Caco-2 (cell line): Measurements from ENCODE around the gene NOS3. TPM values are rescaled to one million over a fixed set of nuclear protein-coding genes. Genes with fewer than 3 reads are reported as not detected.

ENCODE experiments used
- BruUV-seq: library from RNA; stranded (reverse); fragments of 400-500 nt; replicated peaks from 2 replicates; lab custom pipeline; 2021; lab: Mats Ljungman, UMichigan
- CTCF ChIA-PET: fragments of 300-600 bp; sonication (Branson Sonifier 250); formaldehyde crosslinking; loops from one replicate; lab custom pipeline; 2022; ENCODE audit warnings: antibody characterized with exemption; lab: Charles Lee
- POLR2A ChIA-PET: fragments of 300-600 bp; sonication (Branson Sonifier 250); formaldehyde crosslinking; loops from one replicate; lab custom pipeline; 2022; ENCODE audit warnings: antibody characterized with exemption; lab: Charles Lee
- DNase-seq, 2 experiments: peaks; one replicate each; pipeline versions ENCODE4 v3.0.0 to v3.0.0-alpha.2; 2020 to 2022
- H3K27me3 ChIP-seq: replicated peaks from 2 replicates; pipeline ENCODE4 v1.6.0; 2011; ENCODE audit warnings: low read length; ENCODE audit not compliant: control insufficient read depth, insufficient read depth
- H3K36me3 ChIP-seq: 2 replicates; pipeline ENCODE4 v1.5.1; 2011; ENCODE audit warnings: low read length; ENCODE audit not compliant: control insufficient read depth, insufficient read depth
- H3K4me1 ChIP-seq: fragments of 250-450 bp; sonication (Bioruptor Pico); 2 replicates; pipeline ENCODE4 v1.5.1; 2020; ENCODE audit warnings: mild to moderate bottlenecking
- H3K4me3 ChIP-seq: 2 replicates; pipeline ENCODE4 v1.5.1; 2011; ENCODE audit warnings: low read depth, mild to moderate bottlenecking, control low read depth, low read length
- H3K9me3 ChIP-seq: fragments of 250-450 bp; sonication (Bioruptor Pico); 2 replicates; pipeline ENCODE4 v1.5.1; 2020; ENCODE audit warnings: mild to moderate bottlenecking, moderate library complexity
- H3K27ac Mint-ChIP-seq: one replicate; pipeline ENCODE4 v1.8.0; 2022; ENCODE audit warnings: mixed read lengths; ENCODE audit not compliant: unreplicated experiment
- H3K27me3 Mint-ChIP-seq: one replicate; pipeline ENCODE4 v1.8.0; 2022; ENCODE audit warnings: mixed read lengths; ENCODE audit not compliant: insufficient read depth, unreplicated experiment
- H3K36me3 Mint-ChIP-seq: one replicate; pipeline ENCODE4 v1.8.0; 2022; ENCODE audit warnings: mild to moderate bottlenecking, mixed read lengths; ENCODE audit not compliant: insufficient read depth, unreplicated experiment
- H3K4me1 Mint-ChIP-seq: one replicate; pipeline ENCODE4 v1.8.0; 2022; ENCODE audit warnings: low read depth, mixed read lengths; ENCODE audit not compliant: unreplicated experiment
- H3K4me3 Mint-ChIP-seq: one replicate; pipeline ENCODE4 v1.8.0; 2022; ENCODE audit warnings: mild to moderate bottlenecking, moderate library complexity, mixed read lengths; ENCODE audit not compliant: unreplicated experiment
- H3K9me3 Mint-ChIP-seq: one replicate; pipeline ENCODE4 v1.8.0; 2022; ENCODE audit warnings: mixed read lengths; ENCODE audit not compliant: unreplicated experiment
- CTCF ChIP-seq, 2 experiments: fragments of 200-600 bp in 1 of 2; IDR thresholded peaks; 1 replicate in 1 of 2; 2 replicates in 1 of 2; pipeline versions ENCODE4 v1.5.1 to v1.8.0; 2011 to 2022; ENCODE audit warnings: antibody characterized with exemption in 1 of 2, control low read depth in 1 of 2, inconsistent platforms in 1 of 2, low read depth in 1 of 2, low read length in 1 of 2, mild to moderate bottlenecking in 1 of 2, moderate library complexity in 1 of 2; ENCODE audit not compliant: insufficient read depth in 1 of 2, severe bottlenecking in 1 of 2, unreplicated experiment in 1 of 2
- intact Hi-C: fragments of 100-400 bp; cut with micrococcal nuclease; formaldehyde crosslinking; loops from one replicate; pipeline ENCODE4 v1.10.0; 2022; ENCODE audit not compliant: unreplicated experiment
- total RNA-seq: library from RNA; stranded (reverse); gene quantifications from 2 replicates; pipeline ENCODE4 v1.2.3, GENCODE V29; 2022

Gene NOS3
- total RNA-seq, 1 experiment from 2014 or later = 1.1 TPM

GRCh38 chr7:150969475-150969874, 21.3 kb upstream of the NOS3 start:
- H3K4me3 Mint-ChIP-seq = no peak overlapping the region
- TF ChIP-seq CTCF (IDR thresholded peaks at IDR 0.05; ENCODE audit: insufficient read depth in 1 of 2, low read depth in 1 of 2, low read length in 1 of 2, severe bottlenecking in 1 of 2, unreplicated experiment in 1 of 2) = no peak
- Histone ChIP-seq H3K4me1 (peaks cover 4% of the 10 kb centered on the region; the same call in 1 of the 2 replicates), H3K9me3 (no peaks in the 10 kb centered on the region), H3K36me3 (no peaks in the 10 kb centered on the region), H3K4me3 (no peak overlapping the region), H3K27me3 (no peaks in the 10 kb centered on the region)
- DNase-seq = no peak
- CTCF ChIA-PET = interaction anchor here (0.8 to 1.6 kb wide), 4 partner anchors 14 to 59 kb away, joined by 3 to 8 read pairs (median 4); partner anchors contain the start of gene ABCB8
- H3K27ac Mint-ChIP-seq = no peak overlapping the region
- H3K27me3 Mint-ChIP-seq = peaks cover 10% of the 10 kb centered on the region
- POLR2A ChIA-PET = interaction anchor here (0.6 kb wide), 1 partner anchor 258 kb away, joined by 4 read pairs; the partner anchor contains the start of gene ABCF2
- no peaks in the 10 kb centered on the region for H3K4me1 Mint-ChIP-seq
- H3K36me3 Mint-ChIP-seq = no peaks in the 10 kb centered on the region
- no peaks in the 10 kb centered on the region for H3K9me3 Mint-ChIP-seq
- no TSS peak for BruUV-seq
- intact Hi-C loops = no loop called here

GRCh38 chr7:150970424-150970823, 20.4 kb upstream of the NOS3 start:
- BruUV-seq = no TSS peak
- H3K9me3 Mint-ChIP-seq = no peaks in the 10 kb centered on the region
- H3K27ac Mint-ChIP-seq = no peak overlapping the region
- ChIA-PET CTCF (no interaction called here), POLR2A (no interaction called here)
- no peak for DNase-seq
- no peaks in the 10 kb centered on the region for H3K36me3 Mint-ChIP-seq
- intact Hi-C loops = no loop called here
- H3K36me3 ChIP-seq = no peaks in the 10 kb centered on the region
- no peaks in the 10 kb centered on the region for H3K9me3 ChIP-seq
- H3K4me3 ChIP-seq = no peak overlapping the region
- peaks cover 3% of the 10 kb centered on the region for H3K4me1 Mint-ChIP-seq
- H3K4me1 ChIP-seq = peaks cover 6% of the 10 kb centered on the region; the same call in 1 of the 2 replicates
- peaks cover 10% of the 10 kb centered on the region for H3K27me3 Mint-ChIP-seq
- H3K4me3 Mint-ChIP-seq = no peak overlapping the region
- TF ChIP-seq CTCF (IDR thresholded peaks at IDR 0.05; ENCODE audit: insufficient read depth in 1 of 2, low read depth in 1 of 2, low read length in 1 of 2, severe bottlenecking in 1 of 2, unreplicated experiment in 1 of 2) = no peak
- no peaks in the 10 kb centered on the region for H3K27me3 ChIP-seq

GRCh38 chr7:150971242-150972022, 19.4 kb upstream of the NOS3 start:
- POLR2A ChIA-PET = interaction anchor here (0.6 kb wide), 1 partner anchor 17 kb away, joined by 5 read pairs; no protein-coding TSS in a partner anchor
- CTCF ChIA-PET = no interaction called here
- no peaks in the 10 kb centered on the region for H3K27me3 ChIP-seq
- Mint-ChIP-seq H3K4me1 (peaks cover 4% of the 10 kb centered on the region), H3K27ac (no peak overlapping the region), H3K27me3 (peaks cover 10% of the 10 kb centered on the region), H3K9me3 (no peaks in the 10 kb centered on the region), H3K36me3 (no peaks in the 10 kb centered on the region), H3K4me3 (no peak overlapping the region)
- H3K36me3 ChIP-seq = no peaks in the 10 kb centered on the region
- no peak overlapping the region for H3K4me3 ChIP-seq
- TF ChIP-seq CTCF (IDR thresholded peaks at IDR 0.05; ENCODE audit: insufficient read depth in 1 of 2, low read depth in 1 of 2, low read length in 1 of 2, severe bottlenecking in 1 of 2, unreplicated experiment in 1 of 2) = no peak
- no TSS peak for BruUV-seq
- no peak for DNase-seq
- H3K9me3 ChIP-seq = no peaks in the 10 kb centered on the region
- peaks cover 10% of the 10 kb centered on the region; the same call in 1 of the 2 replicates for H3K4me1 ChIP-seq
- intact Hi-C loops = no loop called here
